Astrocyte (in vitro differentiated cells and primary cell): ENCODE results near the gene FASTKD1. TPM values are rescaled to one million over a fixed set of nuclear protein-coding genes. Genes with fewer than 3 reads are reported as not detected.
"Not testable (repeated sequence)": the region's sequence is repeated elsewhere in the genome, so short reads cannot be mapped to it uniquely, and the experiment has no call there.

Experiments
- DNase-seq: peaks from one replicate; pipeline ENCODE4 v3.0.0-alpha.2; 2010; ENCODE audit warnings: low read depth
- FAIRE-seq: peaks from 2 replicates; lab custom pipeline; 2011; peaks lifted over from hg19 to GRCh38; lab: Jason Lieb, UNC
- H2AFZ ChIP-seq: 2 replicates; pipeline ENCODE4 v1.6.0; 2012; ENCODE audit warnings: low read depth, low read length, inconsistent platforms
- H3K27ac ChIP-seq: 2 replicates; pipeline ENCODE4 v1.5.1; 2011; ENCODE audit warnings: low read depth, low read length, inconsistent platforms
- H3K27me3 ChIP-seq: 2 replicates; pipeline ENCODE4 v1.6.0; 2011; ENCODE audit warnings: low read length, inconsistent platforms; ENCODE audit not compliant: insufficient read depth
- H3K36me3 ChIP-seq: 2 replicates; pipeline ENCODE4 v1.5.1; 2011; ENCODE audit warnings: low read length, inconsistent platforms; ENCODE audit not compliant: insufficient read depth
- H3K4me1 ChIP-seq: 2 replicates; pipeline ENCODE4 v1.5.1; 2011; ENCODE audit warnings: low read length, inconsistent platforms; ENCODE audit not compliant: insufficient read depth
- H3K4me2 ChIP-seq: 2 replicates; pipeline ENCODE4 v1.6.0; 2012; ENCODE audit warnings: low read length, inconsistent platforms
- H3K4me3 ChIP-seq: 2 replicates; pipeline ENCODE4 v1.5.1; 2011; ENCODE audit warnings: low read depth, mild to moderate bottlenecking, low read length, inconsistent platforms; ENCODE audit not compliant: insufficient read depth
- H3K79me2 ChIP-seq: 2 replicates; pipeline ENCODE4 v1.6.0; 2012; ENCODE audit warnings: mild to moderate bottlenecking, low read length, inconsistent platforms; ENCODE audit not compliant: insufficient read depth
- H3K9ac ChIP-seq: 2 replicates; pipeline ENCODE4 v1.6.0; 2012; ENCODE audit warnings: mild to moderate bottlenecking, low read length, inconsistent platforms
- H3K9me3 ChIP-seq: 2 replicates; pipeline ENCODE4 v1.5.1; 2012; ENCODE audit warnings: low read depth, mild to moderate bottlenecking, low read length, inconsistent platforms; ENCODE audit not compliant: insufficient read depth
- H4K20me1 ChIP-seq: 2 replicates; pipeline ENCODE4 v1.6.0; 2012; ENCODE audit warnings: low read length, inconsistent platforms; ENCODE audit not compliant: insufficient read depth
- H3K27ac Mint-ChIP-seq: one replicate; pipeline ENCODE4 v1.8.0; 2021; ENCODE audit warnings: mild to moderate bottlenecking, mixed read lengths; ENCODE audit not compliant: unreplicated experiment
- H3K27me3 Mint-ChIP-seq: one replicate; pipeline ENCODE4 v1.8.0; 2021; ENCODE audit warnings: low read depth, mixed read lengths; ENCODE audit not compliant: unreplicated experiment
- H3K36me3 Mint-ChIP-seq: one replicate; pipeline ENCODE4 v1.8.0; 2021; ENCODE audit warnings: low read depth, mixed read lengths; ENCODE audit not compliant: unreplicated experiment
- H3K4me1 Mint-ChIP-seq: one replicate; pipeline ENCODE4 v1.8.0; 2021; ENCODE audit warnings: low read depth, mixed read lengths; ENCODE audit not compliant: unreplicated experiment
- H3K4me3 Mint-ChIP-seq: one replicate; pipeline ENCODE4 v1.8.0; 2021; ENCODE audit warnings: mild to moderate bottlenecking, moderate library complexity, mixed read lengths; ENCODE audit not compliant: unreplicated experiment
- H3K9me3 Mint-ChIP-seq: one replicate; pipeline ENCODE4 v1.8.0; 2021; ENCODE audit warnings: mild to moderate bottlenecking, mixed read lengths; ENCODE audit not compliant: unreplicated experiment
- CTCF ChIP-seq: IDR thresholded peaks from 2 replicates; pipeline ENCODE4 v1.5.1; 2011; ENCODE audit warnings: low read depth, mild to moderate bottlenecking, inconsistent platforms, low read length, moderate library complexity; ENCODE audit not compliant: insufficient read depth
- EZH2 ChIP-seq: IDR thresholded peaks from 2 replicates; pipeline ENCODE4 v1.6.1; 2012; ENCODE audit warnings: mild to moderate bottlenecking, low read length, inconsistent platforms; ENCODE audit not compliant: insufficient read depth
- total RNA-seq: library from RNA; stranded (reverse); gene quantifications from 2 replicates; pipeline ENCODE4 v1.2.1, GENCODE V29; 2021

Gene FASTKD1
- total RNA-seq, 1 donor from 2014 or later = 37.3 TPM

- H4K20me1 ChIP-seq = no peaks in the 10 kb centered on the region
- Mint-ChIP-seq H3K4me3 (no peak overlapping the region), H3K27me3 (no peaks in the 10 kb centered on the region), H3K4me1 (peaks cover 3% of the 10 kb centered on the region), H3K9me3 (no peaks in the 10 kb centered on the region), H3K27ac (no peak overlapping the region), H3K36me3 (peaks cover 5% of the 10 kb centered on the region)
- DNase-seq (no peak), FAIRE-seq (no peak)
- H3K36me3 ChIP-seq = no peaks in the 10 kb centered on the region
- no peak overlapping the region for H3K27ac ChIP-seq
- no peaks in the 10 kb centered on the region for H3K9me3 ChIP-seq
- H3K4me1 ChIP-seq = peaks cover 4% of the 10 kb centered on the region
- H3K9ac ChIP-seq = no peak overlapping the region
- no peak overlapping the region for H3K4me2 ChIP-seq
- H3K27me3 ChIP-seq = no peaks in the 10 kb centered on the region
- no peak overlapping the region for H3K4me3 ChIP-seq
- TF ChIP-seq CTCF (no peak), EZH2 (no peak)
- H2AFZ ChIP-seq = no peak overlapping the region
- H3K79me2 ChIP-seq = peaks cover 24% of the 10 kb centered on the region
These were observed 3.7 kb downstream of the FASTKD1 start for GRCh38 chr2:169569948-169570347.

DNA sequence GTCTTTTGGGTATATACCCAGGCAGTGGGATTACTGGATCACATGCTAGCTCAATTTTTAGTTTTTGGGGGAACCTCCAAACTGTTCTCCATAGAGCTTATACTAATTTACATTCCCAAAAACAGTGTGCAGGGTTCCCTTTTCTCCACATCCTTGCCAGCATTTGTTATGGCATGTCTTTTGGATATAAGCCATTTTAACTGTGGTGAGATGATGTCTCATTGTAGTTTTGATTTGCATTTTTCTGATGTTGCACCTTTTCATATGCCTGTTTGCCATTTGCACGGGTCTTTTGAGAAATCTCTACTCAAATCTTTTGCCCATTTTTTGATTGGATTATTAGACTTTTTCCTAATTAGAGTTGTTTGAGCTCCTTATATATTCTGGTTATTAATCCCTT, 8.0 kb downstream of the FASTKD1 start:
- Histone ChIP-seq H3K9ac (no peak overlapping the region), H3K36me3 (no peaks in the 10 kb centered on the region), H3K4me3 (no peak overlapping the region), H4K20me1 (no peaks in the 10 kb centered on the region), H3K27ac (no peak overlapping the region), H3K4me2 (no peak overlapping the region), H3K4me1 (no peaks in the 10 kb centered on the region), H3K9me3 (no peaks in the 10 kb centered on the region), H2AFZ (no peak overlapping the region), H3K27me3 (no peaks in the 10 kb centered on the region), H3K79me2 (no peaks in the 10 kb centered on the region)
- no peaks in the 10 kb centered on the region for H3K9me3 Mint-ChIP-seq
- H3K36me3 Mint-ChIP-seq = peaks cover 5% of the 10 kb centered on the region
- FAIRE-seq (no peak), DNase-seq (no peak)
- no peak overlapping the region for H3K27ac Mint-ChIP-seq
- no peaks in the 10 kb centered on the region for H3K4me1 Mint-ChIP-seq
- no peaks in the 10 kb centered on the region for H3K27me3 Mint-ChIP-seq
- no peak for TF ChIP-seq EZH2
- no peak for TF ChIP-seq CTCF
- no peak overlapping the region for H3K4me3 Mint-ChIP-seq

DNA sequence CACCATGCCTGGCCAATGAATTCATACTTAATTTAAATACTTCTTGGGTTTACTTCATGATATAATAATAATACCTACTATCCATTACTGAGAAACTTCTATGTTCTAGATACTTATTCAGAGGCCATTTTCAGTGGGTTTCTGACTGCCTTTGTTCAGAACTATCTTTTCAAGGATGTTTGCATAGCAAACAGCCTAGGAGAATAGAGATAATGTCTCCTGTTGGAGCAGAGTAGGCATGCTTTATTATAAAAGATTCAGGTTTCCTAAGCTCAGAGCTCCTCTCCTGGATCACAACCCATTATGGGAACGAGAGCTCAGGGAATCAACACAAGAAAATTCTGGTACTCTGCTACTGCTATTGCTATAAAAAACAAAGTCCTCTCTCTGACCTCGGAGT, 11.1 kb downstream of the FASTKD1 start:
- H3K27ac Mint-ChIP-seq = no peak overlapping the region
- H3K27me3 ChIP-seq = no peaks in the 10 kb centered on the region
- no peaks in the 10 kb centered on the region for H3K79me2 ChIP-seq
- no peak overlapping the region for H2AFZ ChIP-seq
- no peaks in the 10 kb centered on the region for H3K27me3 Mint-ChIP-seq
- no peak overlapping the region for H3K4me2 ChIP-seq
- FAIRE-seq (no peak), DNase-seq (no peak)
- H3K36me3 ChIP-seq = peaks cover 11% of the 10 kb centered on the region
- no peaks in the 10 kb centered on the region for H3K9me3 ChIP-seq
- H3K4me1 ChIP-seq = no peaks in the 10 kb centered on the region
- H4K20me1 ChIP-seq = no peaks in the 10 kb centered on the region
- TF ChIP-seq CTCF = no peak
- no peak for TF ChIP-seq EZH2
- no peaks in the 10 kb centered on the region for H3K9me3 Mint-ChIP-seq
- no peak overlapping the region for H3K9ac ChIP-seq
- no peak overlapping the region for H3K4me3 Mint-ChIP-seq
- peaks cover 5% of the 10 kb centered on the region for H3K36me3 Mint-ChIP-seq
- H3K4me1 Mint-ChIP-seq = no peaks in the 10 kb centered on the region
- H3K4me3 ChIP-seq = no peak overlapping the region
- no peak overlapping the region for H3K27ac ChIP-seq

DNA sequence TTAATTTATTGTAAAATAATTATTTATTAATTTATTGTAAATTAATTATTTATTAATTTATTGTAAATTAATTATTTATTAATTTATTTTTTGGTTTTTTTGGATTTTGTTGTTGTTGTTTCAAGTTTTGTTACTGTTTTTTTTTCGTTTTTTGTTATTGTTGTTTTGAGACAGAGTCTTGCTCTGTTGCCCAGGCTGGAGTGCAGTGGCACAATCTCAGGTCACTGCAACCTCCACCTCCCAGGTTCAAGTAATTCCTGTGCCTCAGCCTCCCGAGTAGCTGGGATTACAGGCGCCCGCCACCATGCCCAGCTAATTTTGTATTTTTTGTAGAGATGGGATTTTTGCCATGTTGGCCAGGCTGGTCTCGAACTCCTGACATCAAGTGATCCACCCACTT, 11.6 kb downstream of the FASTKD1 start:
- not testable (repeated sequence) for H3K4me1 ChIP-seq, H3K27ac ChIP-seq, H3K4me1 Mint-ChIP-seq, H3K4me2 ChIP-seq, H3K9me3 Mint-ChIP-seq, H2AFZ ChIP-seq, H3K4me3 Mint-ChIP-seq, H4K20me1 ChIP-seq, FAIRE-seq, H3K36me3 Mint-ChIP-seq, H3K9me3 ChIP-seq, H3K9ac ChIP-seq, DNase-seq, H3K4me3 ChIP-seq, H3K27me3 Mint-ChIP-seq, H3K27me3 ChIP-seq, H3K79me2 ChIP-seq, H3K27ac Mint-ChIP-seq
- peaks cover 11% of the 10 kb centered on the region for H3K36me3 ChIP-seq
